GM18502 (cell line): Measurements from ENCODE around the gene LENG9.
"Not testable (repeated sequence)": the region's sequence is repeated elsewhere in the genome, so short reads cannot be mapped to it uniquely, and the experiment has no call there.

Source experiments
- ATAC-seq: cut with Tn5 transposase; IDR thresholded peaks from one replicate; pipeline ENCODE4 v1.9.1; 2021; ENCODE audit warnings: mild to moderate bottlenecking; ENCODE audit not compliant: unreplicated experiment, poor library complexity

LENG9 gene

DNA sequence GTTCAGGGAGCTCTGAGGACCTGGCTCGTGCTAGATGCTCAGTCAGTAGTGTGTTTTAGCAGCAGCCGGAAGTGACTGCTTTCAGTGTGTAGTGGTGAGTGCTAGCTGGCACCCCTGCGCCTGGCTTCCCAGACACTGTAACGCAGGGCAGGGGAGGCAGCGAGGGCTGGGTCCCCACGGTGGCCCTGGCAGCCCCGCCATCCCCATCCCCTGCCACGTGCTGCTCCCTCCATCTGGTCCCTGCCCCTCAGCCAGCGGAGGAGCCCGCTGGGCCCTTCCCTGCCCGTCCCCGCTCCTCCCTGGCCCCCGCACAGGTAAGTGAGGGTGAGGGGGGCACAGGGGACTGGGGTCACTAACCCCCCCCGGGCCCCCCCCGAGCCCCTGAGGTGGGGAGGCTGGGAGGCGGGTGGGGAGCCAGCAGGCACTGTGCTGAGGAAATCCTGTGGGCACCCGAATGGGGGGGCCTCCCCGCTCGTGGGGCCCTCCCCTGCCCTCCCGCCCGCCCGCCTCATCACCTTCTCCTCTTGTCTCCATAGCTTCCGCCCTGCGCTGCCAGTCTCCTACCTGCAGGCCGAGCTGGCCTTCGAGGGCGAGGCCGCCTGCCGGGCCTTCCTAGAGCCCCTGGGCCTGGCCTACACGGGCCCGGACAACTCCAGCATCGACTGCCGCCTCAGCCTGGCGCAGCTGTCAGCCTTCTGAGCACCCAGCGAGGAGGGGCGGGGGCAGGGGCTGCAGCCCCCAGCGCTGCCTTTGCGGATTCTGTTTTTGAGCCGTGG is 3.2 kb downstream of the LENG9 start:
- ATAC-seq, result no peak

DNA sequence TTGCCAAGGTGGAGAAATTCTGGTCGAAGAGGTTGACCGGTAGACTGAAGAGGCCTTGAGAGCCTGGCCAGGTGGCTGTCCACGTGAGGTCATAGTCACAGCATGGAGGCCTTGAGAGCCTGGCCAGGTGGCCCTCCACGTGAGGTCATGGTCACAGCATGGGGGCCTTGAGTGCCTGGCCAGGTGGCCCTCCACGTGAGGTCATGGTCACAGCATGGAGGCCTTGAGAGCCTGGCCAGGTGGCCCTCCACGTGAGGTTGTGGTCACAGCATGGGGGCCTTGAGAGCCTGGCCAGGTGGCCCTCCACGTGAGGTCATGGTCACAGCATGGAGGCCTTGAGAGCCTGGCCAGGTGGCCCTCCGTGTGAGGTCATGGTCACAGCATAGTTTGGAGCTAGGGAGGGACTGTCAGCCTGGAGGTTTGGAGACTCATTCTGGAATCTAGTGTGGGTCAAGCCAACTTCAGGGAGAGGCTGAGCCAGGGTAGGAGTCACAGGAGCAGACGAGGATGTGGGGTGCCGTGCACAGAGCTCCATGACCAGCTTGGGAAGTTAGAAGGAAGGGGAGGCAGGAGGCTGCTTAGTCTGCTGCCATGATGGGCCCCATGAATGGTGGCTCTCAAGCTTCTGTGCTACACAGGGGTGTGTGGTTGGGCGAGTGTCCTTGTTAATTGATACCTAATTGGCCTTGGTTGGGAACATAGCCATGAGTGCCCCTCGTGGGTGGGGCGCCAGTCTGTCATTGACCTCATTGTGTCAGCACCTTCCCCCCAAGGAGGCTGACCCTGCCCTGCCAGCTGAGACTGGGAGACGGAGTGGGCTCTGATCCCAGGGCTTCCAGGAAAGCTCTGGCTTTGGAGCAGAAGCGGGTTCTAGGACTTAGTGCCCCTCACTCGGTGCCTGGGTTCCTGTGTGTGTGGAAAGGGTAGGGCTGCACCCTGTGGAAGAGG is 4.0 kb downstream of the LENG9 start:
- no peak for ATAC-seq

DNA sequence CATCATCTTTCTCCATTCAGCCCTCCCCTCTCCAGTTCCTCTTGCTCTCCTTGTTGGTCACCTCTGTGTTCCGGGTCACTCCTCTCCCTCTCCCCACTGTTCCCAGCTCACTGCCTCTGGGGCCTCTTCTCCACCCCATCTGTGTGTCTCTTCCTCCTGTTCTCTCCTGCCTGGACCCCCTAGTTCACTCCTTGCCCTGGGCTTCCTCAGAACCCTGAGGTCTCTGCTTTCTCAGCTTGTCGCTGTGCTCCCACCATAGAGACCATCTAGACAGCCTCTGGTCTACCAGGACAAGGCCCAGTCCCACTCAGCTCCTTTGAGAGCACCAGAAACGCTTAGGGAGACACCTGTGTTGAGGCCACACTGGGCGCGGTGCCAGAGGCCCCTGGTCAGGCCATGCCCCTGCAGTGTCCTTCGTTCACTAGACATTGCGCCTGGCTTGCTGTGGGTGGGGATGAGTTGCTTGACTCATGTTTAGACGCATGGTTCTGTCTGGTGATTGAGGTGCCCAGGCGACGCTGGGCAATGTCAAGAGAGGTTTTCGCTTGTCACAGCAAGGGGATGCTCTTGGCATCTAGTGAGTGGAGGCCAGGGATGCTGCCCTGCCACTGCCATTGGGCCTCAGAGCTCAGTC is 4.8 kb downstream of the LENG9 start:
- ATAC-seq, result no peak

DNA sequence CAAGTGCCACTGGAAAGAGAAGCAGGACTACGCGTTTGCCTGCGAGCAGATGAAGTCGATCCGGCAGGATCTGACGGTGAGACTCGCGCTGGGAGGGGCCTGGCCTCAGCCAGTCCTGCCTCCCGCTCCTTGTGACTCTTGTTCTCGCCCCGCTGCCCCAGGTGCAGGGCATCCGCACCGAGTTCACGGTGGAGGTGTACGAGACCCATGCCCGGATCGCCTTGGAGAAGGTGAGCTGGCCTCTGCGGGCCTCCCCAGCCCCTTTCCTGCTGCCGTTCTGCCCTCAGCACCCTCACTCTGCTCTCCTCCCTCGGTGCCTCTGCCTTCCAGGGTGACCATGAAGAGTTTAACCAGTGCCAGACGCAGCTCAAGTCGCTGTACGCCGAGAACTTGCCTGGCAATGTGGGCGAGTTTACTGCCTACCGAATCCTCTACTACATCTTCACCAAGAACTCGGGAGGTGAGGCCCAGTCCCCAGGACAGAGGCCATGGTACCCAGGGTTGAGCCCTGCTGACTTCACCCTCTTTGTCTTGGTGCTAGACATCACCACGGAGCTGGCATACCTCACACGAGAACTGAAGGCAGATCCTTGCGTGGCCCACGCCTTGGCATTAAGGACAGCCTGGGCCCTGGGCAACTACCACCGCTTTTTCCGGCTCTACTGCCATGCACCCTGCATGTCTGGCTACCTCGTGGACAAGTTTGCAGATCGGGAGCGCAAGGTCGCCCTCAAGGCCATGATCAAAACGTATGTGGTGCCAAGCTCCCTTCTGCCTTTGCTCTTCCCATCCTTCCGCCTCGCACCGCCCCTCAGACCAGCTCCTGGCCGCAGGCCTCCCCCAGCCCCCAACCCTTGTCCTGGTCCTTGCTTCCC is 5.6 kb downstream of the LENG9 start:
- no peak for ATAC-seq

DNA sequence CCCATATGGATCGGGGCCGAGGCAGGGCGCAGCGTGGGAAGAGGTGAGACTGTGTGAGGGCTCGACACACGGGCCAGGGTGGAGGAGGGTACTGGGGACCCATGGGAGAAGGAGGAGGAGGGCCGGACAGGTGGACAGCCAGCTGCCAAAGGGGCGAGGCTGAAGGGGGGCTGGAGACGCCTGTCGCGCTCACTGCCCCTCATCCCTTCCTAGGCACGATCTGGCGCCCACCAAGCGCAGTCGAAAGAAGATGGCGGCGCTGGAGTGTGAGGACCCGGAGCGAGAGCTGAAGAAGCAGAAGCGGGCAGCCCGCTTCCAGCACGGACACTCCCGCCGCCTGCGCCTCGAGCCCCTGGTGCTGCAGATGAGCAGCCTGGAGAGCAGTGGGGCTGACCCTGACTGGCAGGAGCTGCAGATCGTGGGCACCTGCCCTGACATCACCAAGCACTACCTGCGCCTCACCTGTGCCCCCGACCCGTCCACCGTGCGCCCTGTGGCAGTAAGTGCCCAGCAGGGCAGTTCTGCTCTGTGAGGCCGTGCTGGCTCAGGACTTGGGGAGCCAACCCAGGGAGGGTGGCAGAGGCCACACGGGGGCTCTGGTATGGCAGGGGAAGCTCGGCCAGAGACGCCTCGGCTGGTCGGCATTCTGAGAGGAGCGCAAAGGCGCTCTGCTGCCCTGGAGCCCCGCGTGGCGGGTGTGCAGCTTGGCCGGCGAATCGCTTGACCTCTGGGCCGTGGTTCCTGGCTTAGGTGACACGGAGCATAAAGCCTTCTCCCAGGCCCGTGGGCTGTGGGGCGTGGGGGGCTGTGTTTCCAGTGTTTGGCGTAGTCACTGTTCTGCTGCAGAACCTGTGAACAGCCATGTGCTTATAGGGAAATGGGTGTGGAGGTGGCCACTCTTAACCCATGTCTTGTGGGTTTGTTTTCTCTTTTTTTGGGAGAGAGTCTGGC is 6.9 kb downstream of the LENG9 start:
- ATAC-seq, result no peak

DNA sequence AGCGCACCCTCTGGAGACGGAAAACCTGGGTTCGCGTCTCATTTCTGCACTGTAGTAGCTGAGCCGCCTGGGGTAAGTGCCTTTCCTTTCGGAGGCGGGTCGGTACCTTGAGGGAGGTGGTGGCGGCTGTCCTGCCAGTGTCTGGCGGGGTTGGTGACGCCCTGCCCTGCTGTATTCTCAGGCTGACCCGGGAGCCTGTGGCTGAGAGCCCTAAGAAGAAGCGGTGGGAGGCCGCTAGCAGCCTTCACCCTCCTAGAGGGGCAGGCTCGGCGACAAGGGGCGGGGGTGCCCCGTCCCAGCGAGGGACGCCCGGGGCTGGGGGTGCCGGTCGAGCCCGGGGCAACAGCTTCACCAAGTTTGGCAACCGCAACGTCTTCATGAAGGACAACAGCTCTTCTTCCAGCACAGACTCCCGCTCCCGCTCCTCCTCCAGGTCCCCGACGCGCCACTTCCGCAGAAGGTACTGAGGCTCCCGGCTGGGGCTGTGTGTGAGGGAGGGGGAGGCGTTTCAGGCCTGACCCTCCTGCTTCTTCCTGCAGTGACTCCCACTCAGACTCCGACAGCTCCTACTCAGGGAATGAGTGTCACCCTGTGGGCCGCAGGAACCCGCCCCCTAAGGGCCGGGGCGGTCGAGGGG is 7.7 kb downstream of the LENG9 start:
- ATAC-seq, result no peak

DNA sequence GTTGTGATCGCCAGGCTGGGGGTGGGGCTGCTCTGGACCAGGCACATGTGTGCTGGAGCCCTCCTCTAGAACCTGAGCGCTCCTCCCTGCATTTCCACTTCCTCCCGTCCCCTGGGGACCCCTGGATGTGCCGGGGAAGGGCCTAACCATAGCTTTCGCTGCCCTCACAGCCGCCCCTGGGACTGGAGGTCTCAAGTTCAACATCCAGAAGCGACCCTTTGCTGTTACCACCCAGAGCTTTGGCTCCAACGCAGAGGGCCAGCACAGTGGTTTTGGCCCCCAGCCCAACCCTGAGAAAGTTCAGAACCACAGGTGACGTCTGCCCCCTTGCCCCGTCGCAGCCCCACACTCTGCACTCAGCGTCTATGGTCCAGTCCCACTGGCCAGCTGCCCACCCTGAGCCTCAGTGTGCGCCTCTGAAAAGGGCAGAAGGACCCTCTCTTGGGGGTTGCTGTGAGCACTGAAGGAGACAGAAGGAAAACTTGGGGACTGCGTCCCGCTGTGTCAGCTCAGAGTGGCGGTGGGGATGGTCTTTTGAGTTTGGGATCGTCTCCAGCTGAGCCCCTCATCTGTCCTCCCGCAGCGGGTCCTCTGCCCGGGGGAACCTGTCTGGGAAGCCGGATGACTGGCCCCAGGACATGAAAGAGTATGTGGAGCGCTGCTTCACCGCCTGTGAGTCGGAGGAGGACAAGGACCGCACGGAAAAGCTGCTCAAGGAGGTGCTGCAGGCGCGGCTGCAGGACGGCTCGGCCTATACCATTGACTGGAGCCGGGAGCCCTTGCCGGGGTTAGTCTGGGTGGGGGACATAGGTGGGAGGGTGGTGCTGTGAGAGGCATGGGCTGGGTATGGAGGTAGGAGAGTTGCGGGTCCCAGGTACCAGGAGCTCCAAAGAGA is 8.6 kb downstream of the LENG9 start:
- ATAC-seq, result no peak

DNA sequence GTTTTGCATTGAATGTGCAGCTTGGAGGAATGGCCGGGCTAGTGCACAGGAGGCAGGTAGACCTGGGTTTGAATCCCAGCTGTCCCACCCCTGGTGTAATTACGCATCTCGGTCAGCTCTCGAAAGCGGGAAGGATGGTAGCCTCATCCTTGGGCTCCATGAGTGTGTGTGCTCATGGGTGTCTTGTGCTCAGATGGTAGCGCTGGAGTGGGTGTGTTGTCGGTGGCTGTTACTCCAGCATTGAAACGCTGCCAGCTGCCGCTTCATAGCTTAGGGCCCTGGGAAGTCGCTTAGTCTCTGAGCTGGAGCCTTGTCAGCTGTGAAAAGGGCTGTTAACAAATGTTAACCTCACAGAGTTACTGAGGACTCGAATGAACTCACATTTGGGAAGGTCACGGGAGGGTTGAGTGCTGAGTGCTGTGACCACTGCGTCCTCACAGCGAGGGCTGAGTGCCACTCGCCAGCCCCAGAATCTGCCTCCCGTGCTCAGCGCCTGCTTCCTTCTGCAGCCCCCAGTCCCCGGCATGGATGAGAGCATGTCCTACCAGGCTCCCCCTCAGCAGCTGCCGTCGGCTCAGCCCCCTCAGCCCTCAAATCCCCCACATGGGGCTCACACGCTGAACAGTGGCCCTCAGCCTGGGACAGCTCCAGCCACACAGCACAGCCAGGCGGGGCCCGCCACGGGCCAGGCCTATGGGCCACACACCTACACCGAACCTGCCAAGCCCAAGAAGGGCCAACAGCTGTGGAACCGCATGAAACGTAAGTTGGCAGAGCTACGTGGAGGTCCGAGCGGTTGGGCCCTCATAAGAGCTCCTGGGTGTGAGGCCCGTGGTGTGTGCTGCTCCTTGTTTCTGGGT is 9.4 kb downstream of the LENG9 start:
- ATAC-seq, result no peak

DNA sequence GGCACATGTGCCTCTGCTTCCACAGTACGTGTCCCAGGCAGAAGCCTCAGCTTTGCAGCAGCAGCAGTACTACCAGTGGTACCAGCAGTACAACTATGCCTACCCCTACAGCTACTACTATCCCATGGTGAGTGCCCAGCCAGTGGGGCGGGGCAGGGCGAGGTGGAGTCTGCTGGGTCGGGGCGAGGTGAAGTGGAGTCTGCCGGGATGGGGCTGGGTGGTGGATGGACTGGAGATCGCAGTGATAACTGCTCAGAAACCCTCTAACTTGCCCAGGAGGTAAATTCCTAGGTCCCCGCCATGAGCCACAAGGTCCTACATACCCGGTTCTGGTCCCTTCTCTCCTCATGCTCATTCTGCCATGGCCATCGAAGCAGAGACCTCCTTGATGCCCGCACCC is 11.0 kb downstream of the LENG9 start:
- no peak for ATAC-seq

DNA sequence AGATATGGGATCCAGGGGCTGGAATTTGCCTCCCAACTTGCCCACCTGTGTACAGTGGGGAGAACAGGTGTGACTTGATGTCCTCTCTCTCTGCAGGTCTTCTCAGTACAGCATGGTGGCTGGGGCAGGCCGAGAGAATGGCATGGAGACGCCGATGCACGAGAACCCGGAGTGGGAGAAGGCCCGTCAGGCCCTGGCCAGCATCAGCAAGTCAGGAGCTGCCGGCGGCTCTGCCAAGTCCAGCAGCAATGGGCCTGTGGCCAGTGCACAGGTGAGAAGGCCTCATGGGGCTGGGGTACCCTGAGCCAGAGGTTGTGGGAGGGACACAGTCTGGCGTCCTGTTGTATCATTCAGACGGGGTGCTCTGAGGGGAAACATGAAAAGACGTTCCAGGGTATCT is 11.6 kb downstream of the LENG9 start:
- no peak for ATAC-seq

DNA sequence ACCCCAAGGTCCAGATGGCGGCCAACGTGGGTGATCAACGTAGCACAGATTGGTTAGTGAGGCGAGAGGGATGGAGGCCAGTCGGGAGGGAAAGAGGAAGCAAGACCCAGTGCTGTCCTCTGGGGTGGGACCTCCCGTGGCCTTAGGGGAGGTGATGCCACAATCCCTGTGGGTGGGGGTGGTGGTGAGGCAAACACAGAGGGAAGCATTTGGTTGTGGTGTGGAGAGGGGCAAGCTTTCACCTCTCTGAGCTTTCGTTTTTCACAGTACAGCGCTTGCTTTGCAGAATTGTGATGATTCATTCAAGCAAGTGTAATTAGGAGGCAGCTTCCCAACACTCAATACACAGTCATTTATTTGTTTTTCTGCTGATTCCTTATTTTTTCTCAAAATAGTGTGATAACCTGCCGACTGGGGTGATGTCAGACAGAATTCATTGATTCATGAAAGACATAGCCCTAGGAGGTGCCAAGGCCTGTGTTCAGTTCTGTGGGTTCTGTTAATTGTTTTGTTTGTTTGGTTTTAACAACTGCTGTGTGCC is 12.2 kb downstream of the LENG9 start:
- no peak for ATAC-seq

DNA sequence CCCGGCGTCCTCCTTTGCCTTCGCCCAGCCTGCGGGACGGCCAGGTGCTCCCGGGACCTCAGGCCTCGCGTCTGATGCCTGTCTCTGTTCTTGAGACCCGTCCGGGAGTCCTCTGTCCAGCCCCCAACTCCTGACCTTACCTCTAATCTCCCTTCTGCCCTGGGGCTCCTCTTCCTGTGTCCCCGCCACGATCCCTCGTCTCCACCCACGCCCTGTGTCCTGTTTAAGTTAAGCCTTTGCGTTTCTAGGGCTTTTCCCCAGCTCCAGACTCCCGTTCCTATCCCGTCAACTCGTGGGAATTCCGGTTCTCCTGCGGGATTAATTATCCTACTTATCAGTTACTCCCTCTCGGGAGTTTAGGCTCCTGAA is 13.9 kb downstream of the LENG9 start:
- ATAC-seq, result no peak

DNA sequence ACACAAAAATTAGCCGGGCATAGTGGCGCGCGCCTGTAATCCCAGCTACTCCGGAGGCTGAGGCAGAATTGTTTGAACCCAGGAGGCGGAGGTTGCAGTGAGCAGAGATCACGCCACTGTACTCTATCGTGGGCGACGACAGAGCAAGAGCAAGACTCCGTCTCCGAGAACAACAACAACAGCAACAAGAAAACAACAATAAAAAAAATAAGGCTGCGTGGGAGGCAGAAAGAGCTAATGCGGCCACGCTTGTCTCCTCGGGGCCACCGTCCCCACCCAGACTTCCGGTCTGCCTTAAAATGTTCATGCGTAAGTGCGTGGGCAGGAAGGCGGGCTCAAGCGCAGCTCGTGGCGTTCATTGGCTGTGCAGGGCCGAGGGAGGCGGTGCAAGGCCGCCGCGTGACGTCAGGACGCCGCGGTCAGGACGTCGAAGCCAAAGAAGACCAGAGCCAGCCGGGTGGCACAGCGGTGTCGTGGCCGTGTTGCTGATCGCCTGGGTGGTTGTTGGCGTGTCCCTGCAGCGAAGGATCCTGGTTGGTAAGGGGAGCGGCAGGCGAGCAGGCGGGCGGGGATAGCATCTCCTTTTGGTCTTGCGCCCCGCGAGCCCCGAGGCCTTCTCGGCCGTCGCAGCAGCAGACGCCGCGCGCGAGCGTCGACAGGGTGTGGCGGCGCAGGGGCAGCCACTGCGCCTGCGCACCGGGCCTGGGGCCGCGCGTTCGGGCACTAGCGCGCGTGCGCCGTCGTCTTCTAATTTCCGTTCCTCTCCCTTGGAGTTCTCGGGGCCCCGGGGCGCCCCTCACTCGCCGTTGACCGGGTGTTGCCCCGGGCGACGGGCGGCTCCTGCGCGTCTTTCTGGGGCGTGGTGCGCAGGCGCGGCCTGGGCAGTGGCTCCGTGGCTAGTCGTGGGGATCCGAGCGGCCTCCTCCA is 14.5 kb downstream of the LENG9 start, which contains the start of gene LENG8:
Gene LENG8 (plus strand): TSS at position 426 of the 927 bp plus-strand sequence. CDS start 2,146 bp downstream, outside the sequence.
- ATAC-seq, result peak; percentile 85

DNA sequence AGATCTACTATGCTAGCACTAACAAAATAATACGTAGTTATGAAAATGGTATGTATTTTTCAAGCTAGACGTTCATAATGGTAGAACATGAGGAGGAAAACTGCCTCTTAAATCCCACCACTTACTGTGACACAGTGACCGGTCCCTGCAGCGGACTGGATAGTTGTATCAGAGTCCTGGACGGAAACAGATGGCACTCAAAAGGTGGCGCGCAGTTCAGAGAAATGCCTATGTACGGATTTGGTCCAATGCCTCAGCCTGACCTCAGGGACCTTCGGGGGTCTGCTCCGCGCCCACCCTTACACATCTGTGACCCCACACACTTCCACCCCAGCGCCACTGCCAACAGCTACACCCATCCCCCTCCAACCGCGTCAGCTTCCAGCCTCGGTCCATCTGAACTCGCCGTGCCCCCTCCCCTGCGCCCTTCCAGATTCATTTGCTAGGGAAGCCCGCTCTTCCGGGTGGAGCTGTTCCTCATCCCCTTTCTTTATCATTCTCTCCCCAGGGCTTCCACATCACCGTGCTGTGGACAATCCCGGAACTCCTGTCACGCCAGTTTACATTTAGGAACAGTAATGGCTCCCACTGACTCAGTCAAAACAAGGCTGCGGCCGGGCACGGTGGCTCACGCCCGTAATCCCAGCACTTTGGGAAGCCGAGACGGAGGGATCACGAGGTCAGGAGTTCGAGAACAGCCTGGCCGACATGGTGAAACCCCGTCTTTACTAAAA is 15.4 kb downstream of the LENG9 start:
- ATAC-seq, result peak; percentile 11

DNA sequence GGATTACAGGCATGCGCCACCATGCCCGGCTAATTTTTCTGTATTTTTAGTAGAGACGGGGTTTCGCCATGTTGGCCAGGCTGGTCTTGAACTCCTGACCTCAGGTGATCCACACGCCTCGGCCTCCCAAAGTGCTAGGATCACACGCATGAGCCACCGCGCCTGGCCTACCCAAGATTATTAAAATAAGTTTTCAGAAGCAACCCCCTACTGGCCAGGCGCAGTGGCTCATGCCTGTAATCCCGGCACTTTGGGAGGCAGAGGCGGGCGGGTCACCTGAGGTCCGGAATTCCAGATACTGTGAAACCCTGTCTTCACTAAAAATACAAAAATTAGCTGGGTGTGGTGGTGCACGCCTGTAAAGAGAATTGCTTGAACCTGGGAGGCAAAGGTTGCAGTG is 17.2 kb downstream of the LENG9 start:
- not testable (repeated sequence) for ATAC-seq
